NCI-H2081 (cell line): ENCODE measurements around the gene ARL17B.
"Not testable (repeated sequence)": the region's sequence is repeated elsewhere in the genome, so short reads cannot be mapped to it uniquely, and the experiment has no call there.

Experiments
- DNase-seq, 2 experiments: peaks; one replicate each; lab custom pipeline; 2025; lab: John Stamatoyannopoulos, UW

ARL17B gene

GRCh38 chr17:46249153-46249552 lies 112.4 kb downstream of the ARL17B start:
- DNase-seq = not testable (repeated sequence)

- not testable (repeated sequence) for DNase-seq
Measured at GRCh38 chr17:46244949-46245768, 116.4 kb downstream of the ARL17B start.

GRCh38 chr17:46244339-46244913 lies 117.1 kb downstream of the ARL17B start:
- not testable (repeated sequence) for DNase-seq

GRCh38 chr17:46243928-46244327 lies 117.6 kb downstream of the ARL17B start:
- not testable (repeated sequence) for DNase-seq

GRCh38 chr17:46243505-46243904 lies 118.1 kb downstream of the ARL17B start:
- DNase-seq = not testable (repeated sequence)

- not testable (repeated sequence) for DNase-seq
Measured at GRCh38 chr17:46231359-46231758, 130.2 kb downstream of the ARL17B start.

GRCh38 chr17:46225274-46225794 lies 136.2 kb downstream of the ARL17B start:
- peak; percentile 93 to 96 for DNase-seq

GRCh38 chr17:46224864-46225263 lies 136.7 kb downstream of the ARL17B start:
- DNase-seq = not testable (repeated sequence)
